ENCODE data around the gene NR1I3.

NR1I3 gene

DNA sequence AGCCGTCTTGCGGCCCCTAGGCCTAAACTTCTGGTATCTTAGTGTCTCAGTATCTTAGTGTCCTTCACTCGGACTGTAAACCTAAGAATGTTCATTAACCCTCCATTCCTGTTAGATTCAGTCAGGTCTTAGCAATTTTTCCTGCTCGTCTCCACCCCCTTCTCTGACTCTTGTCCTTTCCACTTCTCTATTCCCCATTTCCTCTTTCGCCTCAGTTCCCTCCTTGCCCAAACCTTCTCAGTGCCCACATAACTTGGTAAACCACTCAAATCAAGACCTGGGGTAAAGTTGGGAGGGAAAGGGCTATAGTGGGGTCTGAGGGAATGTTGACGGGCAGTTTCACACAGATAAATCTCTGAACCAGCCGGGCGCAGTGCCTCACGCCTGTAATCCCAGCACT, 23.6 kb downstream of the NR1I3 start:
- no peak overlapping the region for H3K4me3 ChIP-seq (ENCODE audit: low read depth, low read length)
- in situ Hi-C loops (cut with HindIII; ENCODE audit: low sequenced_read_pairs) = loop anchor here (25.0 kb wide), 1 partner anchor 148 kb away; the partner anchor contains the start of gene CFAP126
- no peak for DNase-seq (ENCODE audit: low read depth, low spot score)
- TF ChIP-seq CTCF (IDR thresholded peaks at IDR 0.05; ENCODE audit: low read depth, low read length) = no peak

DNA sequence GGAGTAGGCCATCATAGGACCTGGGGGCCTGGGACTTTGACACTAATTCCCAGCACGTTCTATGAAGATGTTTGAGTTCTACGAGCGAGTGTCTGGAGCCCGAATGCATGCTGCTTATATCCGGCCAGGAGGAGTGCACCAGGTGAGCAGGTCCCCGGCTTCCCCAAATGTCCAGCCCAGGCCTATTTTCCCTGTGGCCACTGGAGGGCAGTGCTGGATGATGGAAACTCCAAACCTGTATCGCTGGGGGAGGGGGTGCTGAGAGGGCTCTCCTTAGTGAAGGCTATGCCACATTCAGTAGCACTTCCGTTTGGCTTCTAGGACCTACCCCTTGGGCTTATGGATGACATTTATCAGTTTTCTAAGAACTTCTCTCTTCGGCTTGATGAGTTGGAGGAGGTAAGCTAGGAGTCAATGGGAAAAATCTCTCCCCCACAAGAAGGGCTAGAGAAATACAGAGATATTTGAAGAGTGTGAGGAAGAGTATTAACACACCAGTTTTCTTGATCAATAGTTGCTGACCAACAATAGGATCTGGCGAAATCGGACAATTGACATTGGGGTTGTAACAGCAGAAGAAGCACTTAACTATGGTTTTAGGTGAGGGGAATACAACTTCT, 28.1 kb downstream of the NR1I3 start:
- DNase-seq (ENCODE audit: low read depth, low spot score) = peak; percentile 62
- TF ChIP-seq CTCF (IDR thresholded peaks at IDR 0.05; ENCODE audit: low read depth, low read length) = peak; percentile 96
- no peak overlapping the region for H3K4me3 ChIP-seq (ENCODE audit: low read depth, low read length)
- in situ Hi-C loops (cut with HindIII; ENCODE audit: low sequenced_read_pairs) = loop anchor here (25.0 kb wide), 1 partner anchor 152 kb away; the partner anchor contains the start of gene CFAP126

- no peak overlapping the region for H3K4me3 ChIP-seq (ENCODE audit: low read depth, low read length)
- no peak for DNase-seq (ENCODE audit: low read depth, low spot score)
- in situ Hi-C loops (cut with HindIII; ENCODE audit: low sequenced_read_pairs) = loop anchor here (25.0 kb wide), 1 partner anchor 155 kb away; the partner anchor contains the start of gene CFAP126
- TF ChIP-seq CTCF (IDR thresholded peaks at IDR 0.05; ENCODE audit: low read depth, low read length) = no peak
Observed at GRCh38 chr1:161207173-161207572, 30.8 kb downstream of the NR1I3 start.

DNA sequence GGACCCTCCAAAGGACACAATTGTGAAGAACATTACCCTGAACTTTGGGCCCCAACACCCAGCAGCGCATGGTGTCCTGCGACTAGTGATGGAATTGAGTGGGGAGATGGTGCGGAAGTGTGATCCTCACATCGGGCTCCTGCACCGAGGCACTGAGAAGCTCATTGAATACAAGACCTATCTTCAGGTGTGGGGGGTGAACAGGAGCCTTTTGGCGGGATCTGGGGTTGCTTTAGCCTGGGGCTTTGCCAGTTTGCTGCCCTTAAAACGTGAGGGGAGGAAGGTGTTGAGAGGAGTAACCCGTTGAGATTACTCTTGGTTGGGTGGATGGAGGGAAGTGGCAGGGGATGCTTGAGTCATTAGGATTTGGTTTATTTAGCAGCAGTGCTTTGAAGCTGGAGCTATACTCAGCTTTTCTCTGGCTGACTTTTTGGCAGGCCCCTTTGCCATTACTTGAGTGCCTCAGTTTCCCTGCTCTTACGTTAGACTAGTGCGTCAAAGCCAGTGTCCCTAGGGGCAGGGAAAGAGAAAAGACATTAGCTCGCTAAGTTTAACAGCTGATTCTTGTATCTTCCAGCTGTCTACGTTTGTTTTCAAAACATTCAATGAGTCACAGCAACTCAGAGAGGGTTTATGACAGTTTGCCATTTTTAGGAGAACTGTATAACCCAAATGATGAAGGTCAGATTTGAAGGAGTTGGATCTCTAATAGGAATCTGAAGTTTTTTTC, 31.4 kb downstream of the NR1I3 start:
- TF ChIP-seq CTCF (IDR thresholded peaks at IDR 0.05; ENCODE audit: low read depth, low read length) = no peak
- in situ Hi-C loops (cut with HindIII; ENCODE audit: low sequenced_read_pairs) = loop anchor here (25.0 kb wide), 1 partner anchor 156 kb away; the partner anchor contains the start of gene CFAP126
- no peak for DNase-seq (ENCODE audit: low read depth, low spot score)
- no peak overlapping the region for H3K4me3 ChIP-seq (ENCODE audit: low read depth, low read length)

DNA sequence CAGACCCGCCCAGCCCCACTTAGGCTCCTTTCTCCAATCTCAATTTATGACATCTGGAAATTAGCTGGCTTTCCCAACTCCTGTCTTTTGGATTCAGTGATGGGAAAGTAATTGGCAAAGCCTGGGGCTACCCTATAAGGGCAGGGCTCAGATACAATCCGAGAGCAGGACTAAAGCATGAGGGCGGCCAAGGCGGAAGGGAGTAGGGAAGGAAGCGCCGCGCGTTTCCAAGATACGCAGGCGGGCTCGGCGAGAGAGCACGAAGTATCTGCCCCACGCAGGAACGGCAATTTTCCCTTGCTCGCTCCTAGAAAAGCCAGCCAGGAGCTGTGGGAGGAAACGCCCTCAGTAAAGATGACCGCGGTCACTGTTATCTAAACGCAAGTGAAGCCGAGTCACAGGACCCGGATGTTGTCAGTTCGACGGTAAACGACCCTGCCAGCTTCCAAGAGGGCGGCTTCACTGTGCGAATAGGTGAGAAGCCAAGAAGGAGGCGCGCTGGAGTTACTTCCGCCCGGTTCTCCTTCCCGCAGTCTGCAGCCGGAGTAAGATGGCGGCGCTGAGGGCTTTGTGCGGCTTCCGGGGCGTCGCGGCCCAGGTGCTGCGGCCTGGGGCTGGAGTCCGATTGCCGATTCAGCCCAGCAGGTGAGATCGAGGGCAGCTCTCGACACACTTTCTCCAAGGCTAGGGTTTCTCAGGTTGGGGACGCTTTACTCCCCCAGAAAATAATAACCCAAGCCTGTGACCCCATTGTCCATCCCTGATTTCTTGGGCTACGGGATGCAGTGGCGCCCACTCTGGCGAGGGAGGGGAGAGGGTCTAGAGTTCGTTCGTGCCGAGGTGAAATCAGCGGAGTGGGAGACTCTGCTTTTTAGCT, 35.9 kb downstream of the NR1I3 start, which contains the start of gene NDUFS2:
NDUFS2 (plus strand) TSS at position 532 of the 877 bp plus-strand sequence; CDS start at position 551, 19 bp downstream.
- in situ Hi-C loops (cut with HindIII; ENCODE audit: low sequenced_read_pairs) = loop anchor here (25.0 kb wide), 1 partner anchor 160 kb away; the partner anchor contains the start of gene CFAP126
- H3K4me3 ChIP-seq (ENCODE audit: low read depth, low read length) = peak within 1 kb of the TSS; percentile 63
- DNase-seq (ENCODE audit: low read depth, low spot score) = peak; percentile 99

More for the DNA sequence above, 35.9 kb downstream of the NR1I3 start, which contains the start of gene NDUFS2:
- TF ChIP-seq CTCF (IDR thresholded peaks at IDR 0.05; ENCODE audit: low read depth, low read length) = peak; percentile 34
